Thyroid gland (tissue), 4 donors: ENCODE results near the gene TYW1B.
"Not testable (repeated sequence)": the region's sequence is repeated elsewhere in the genome, so short reads cannot be mapped to it uniquely, and the experiment has no call there.

Experiments
- POLR2A ChIP-seq, 2 donors: fragments of 450-650 bp; IDR thresholded peaks; one replicate each; pipeline ENCODE4 v1.6.1; 2017; ENCODE audit warnings: antibody characterized with exemption in 2 of 2, mild to moderate bottlenecking in 2 of 2, moderate library complexity in 1 of 2
- TF ChIP-seq, protein P1 (sequence below), 6 experiments: fragments of 200-600 bp in 3 of 6; fragments of 450-650 bp in 3 of 6; sonication (generic) in 3 of 6; IDR thresholded peaks; one replicate each; pipeline ENCODE4 v1.5.1; 2016 to 2019; ENCODE audit warnings: antibody characterized with exemption in 6 of 6, mild to moderate bottlenecking in 2 of 6, inconsistent platforms in 1 of 6, moderate library complexity in 1 of 6

DNA sequence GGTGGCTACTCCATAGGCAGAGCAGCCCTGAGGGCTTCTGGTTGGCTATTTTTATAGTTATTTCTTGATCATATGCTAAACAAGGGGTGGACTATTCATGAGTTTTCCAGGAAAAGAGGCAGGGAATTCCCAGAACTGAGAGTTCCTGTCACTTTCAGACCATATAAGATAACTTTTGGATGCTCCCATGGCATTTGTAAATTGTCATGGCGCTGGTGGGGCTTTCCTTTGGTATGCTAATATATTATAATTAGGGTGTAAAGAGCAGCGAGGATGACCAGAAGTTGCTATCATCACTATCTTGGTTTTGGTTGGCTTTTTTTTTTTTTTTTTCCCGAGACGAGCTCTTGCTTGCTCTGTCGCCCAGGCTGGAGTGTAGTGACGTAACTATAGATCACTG, 272.8 kb downstream of the TYW1B start:
- TF ChIP-seq, protein P1, sequence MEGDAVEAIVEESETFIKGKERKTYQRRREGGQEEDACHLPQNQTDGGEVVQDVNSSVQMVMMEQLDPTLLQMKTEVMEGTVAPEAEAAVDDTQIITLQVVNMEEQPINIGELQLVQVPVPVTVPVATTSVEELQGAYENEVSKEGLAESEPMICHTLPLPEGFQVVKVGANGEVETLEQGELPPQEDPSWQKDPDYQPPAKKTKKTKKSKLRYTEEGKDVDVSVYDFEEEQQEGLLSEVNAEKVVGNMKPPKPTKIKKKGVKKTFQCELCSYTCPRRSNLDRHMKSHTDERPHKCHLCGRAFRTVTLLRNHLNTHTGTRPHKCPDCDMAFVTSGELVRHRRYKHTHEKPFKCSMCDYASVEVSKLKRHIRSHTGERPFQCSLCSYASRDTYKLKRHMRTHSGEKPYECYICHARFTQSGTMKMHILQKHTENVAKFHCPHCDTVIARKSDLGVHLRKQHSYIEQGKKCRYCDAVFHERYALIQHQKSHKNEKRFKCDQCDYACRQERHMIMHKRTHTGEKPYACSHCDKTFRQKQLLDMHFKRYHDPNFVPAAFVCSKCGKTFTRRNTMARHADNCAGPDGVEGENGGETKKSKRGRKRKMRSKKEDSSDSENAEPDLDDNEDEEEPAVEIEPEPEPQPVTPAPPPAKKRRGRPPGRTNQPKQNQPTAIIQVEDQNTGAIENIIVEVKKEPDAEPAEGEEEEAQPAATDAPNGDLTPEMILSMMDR (IDR thresholded peaks at IDR 0.05): not testable (repeated sequence)
- TF ChIP-seq POLR2A (IDR thresholded peaks at IDR 0.05): not testable (repeated sequence)
